OCI-LY7 (cell line): ENCODE data around the gene NLGN1. TPM values are rescaled to one million over a fixed set of nuclear protein-coding genes. Genes with fewer than 3 reads are reported as not detected.

Source experiments
- BruUV-seq: library from RNA; stranded (reverse); fragments of 400-500 nt; replicated peaks from 2 replicates; lab custom pipeline; 2021; lab: Mats Ljungman, UMichigan
- CTCF ChIA-PET: fragments of 300-600 bp; sonication (Branson Sonifier 250); formaldehyde crosslinking; loops from one replicate; lab custom pipeline; 2022; ENCODE audit warnings: antibody characterized with exemption; ENCODE audit not compliant: unreplicated experiment; lab: Charles Lee
- POLR2A ChIA-PET: fragments of 300-600 bp; sonication (Branson Sonifier 250); formaldehyde crosslinking; loops from one replicate; lab custom pipeline; 2022; ENCODE audit warnings: antibody characterized with exemption; lab: Charles Lee
- DNase-seq: peaks from one replicate; pipeline ENCODE4 v3.0.0-alpha.2; 2015; ENCODE audit warnings: low spot score
- H2AFZ ChIP-seq: fragments of 200-600 bp; sonication (generic), shearing (Covaris generic); 2 replicates; pipeline ENCODE4 v1.6.1; 2014; ENCODE audit warnings: mild to moderate bottlenecking, antibody characterized with exemption, low read length, moderate library complexity
- H3K27ac ChIP-seq: fragments of 200-600 bp; sonication (generic); 2 replicates; pipeline ENCODE4 v1.5.1; 2014; ENCODE audit warnings: mixed run types, low read depth, mild to moderate bottlenecking, moderate library complexity, low read length, inconsistent platforms; ENCODE audit not compliant: poor library complexity, severe bottlenecking
- H3K36me3 ChIP-seq: fragments of 200-600 bp; sonication (generic); 2 replicates; pipeline ENCODE4 v1.6.1; 2014; ENCODE audit warnings: mild to moderate bottlenecking, antibody characterized with exemption, low read length, moderate library complexity, mixed read lengths; ENCODE audit not compliant: insufficient read depth
- H3K4me1 ChIP-seq: fragments of 200-600 bp; sonication (generic); 2 replicates; pipeline ENCODE4 v1.5.1; 2014; ENCODE audit warnings: mild to moderate bottlenecking, low read length; ENCODE audit not compliant: insufficient read depth, poor library complexity, severe bottlenecking
- H3K4me2 ChIP-seq: fragments of 200-600 bp; sonication (generic); 2 replicates; pipeline ENCODE4 v1.6.1; 2014; ENCODE audit warnings: mild to moderate bottlenecking, low read length
- H3K4me3 ChIP-seq: fragments of 200-600 bp; sonication (generic); 2 replicates; pipeline ENCODE4 v1.5.1; 2014; ENCODE audit warnings: mild to moderate bottlenecking, low read depth, low read length; ENCODE audit not compliant: poor library complexity, severe bottlenecking
- H3K79me2 ChIP-seq: fragments of 200-600 bp; sonication (generic); 2 replicates; pipeline ENCODE4 v1.6.1; 2016; ENCODE audit warnings: low read depth, mild to moderate bottlenecking, low read length, moderate library complexity, mixed read lengths; ENCODE audit not compliant: insufficient read depth
- H3K9me2 ChIP-seq: fragments of 200-600 bp; sonication (generic); 2 replicates; pipeline ENCODE4 v1.6.1; 2016; ENCODE audit warnings: mild to moderate bottlenecking, low read length, mixed read lengths; ENCODE audit not compliant: insufficient read depth
- H3K9me3 ChIP-seq: fragments of 200-600 bp; sonication (generic); 2 replicates; pipeline ENCODE4 v1.6.1; 2014; ENCODE audit warnings: mild to moderate bottlenecking, mixed run types, low read length, mixed read lengths
- H4K20me1 ChIP-seq: fragments of 200-600 bp; sonication (generic); 2 replicates; pipeline ENCODE4 v1.6.1; 2014; ENCODE audit warnings: mild to moderate bottlenecking, antibody characterized with exemption, low read length, moderate library complexity, mixed read lengths; ENCODE audit not compliant: insufficient read depth
- CTCF ChIP-seq: fragments of 200-600 bp; sonication (generic); conservative IDR thresholded peaks from 2 replicates; pipeline ENCODE4 v1.5.1; 2014; ENCODE audit warnings: mild to moderate bottlenecking, antibody characterized with exemption, low read length, moderate library complexity, mixed read lengths
- EZH2phosphoT487 ChIP-seq: fragments of 200-600 bp; sonication (generic); IDR thresholded peaks from 2 replicates; pipeline ENCODE4 v1.6.1; 2018; ENCODE audit warnings: low read depth, borderline replicate concordance, mild to moderate bottlenecking, mixed run types, antibody characterized with exemption, low read length, moderate library complexity, mixed read lengths
- intact Hi-C: fragments of 100-400 bp; cut with micrococcal nuclease; formaldehyde crosslinking; loops from one replicate; pipeline ENCODE4 v1.10.0; 2022; ENCODE audit not compliant: unreplicated experiment
- total RNA-seq, 2 experiments: library from RNA; depleted of rRNA in 1 of 2; stranded (reverse); fragments of >200 nt in 1 of 2; shearing (Covaris generic) in 1 of 2; gene quantifications; 2 replicates each; pipeline ENCODE4 v1.2.3, GENCODE V29; 2014 to 2022

The NLGN1 gene
- total RNA-seq, 2 experiments from 2014 or later: not detected

GRCh38 chr3:174068035-174068434 lies 670.5 kb downstream of the NLGN1 start:
- POLR2A ChIA-PET: interaction anchor here (0.5 to 0.6 kb wide), 3 partner anchors 14 to 1556 kb away, joined by 3 to 4 read pairs (median 3); no protein-coding TSS in a partner anchor
- H2AFZ ChIP-seq: no peak overlapping the region
- no peak for DNase-seq
- H3K36me3 ChIP-seq: no peaks in the 10 kb centered on the region
- intact Hi-C loops: no loop called here
- H3K4me1 ChIP-seq: no peaks in the 10 kb centered on the region
- CTCF ChIA-PET: interaction anchor here (0.6 kb wide), 1 partner anchor 30 kb away, joined by 3 read pairs; no protein-coding TSS in a partner anchor
- no peaks in the 10 kb centered on the region for H4K20me1 ChIP-seq
- no peak overlapping the region for H3K4me2 ChIP-seq
- no peaks in the 10 kb centered on the region for H3K9me3 ChIP-seq
- H3K27ac ChIP-seq: no peak overlapping the region
- H3K9me2 ChIP-seq: no peaks in the 10 kb centered on the region
- H3K79me2 ChIP-seq: no peaks in the 10 kb centered on the region
- no peak for TF ChIP-seq EZH2phosphoT487
- TF ChIP-seq CTCF: no peak
- no TSS peak for BruUV-seq
- no peak overlapping the region for H3K4me3 ChIP-seq

- Histone ChIP-seq H4K20me1 (no peaks in the 10 kb centered on the region), H3K4me2 (no peak overlapping the region), H3K79me2 (no peaks in the 10 kb centered on the region), H3K36me3 (no peaks in the 10 kb centered on the region), H3K4me3 (no peak overlapping the region), H3K9me3 (no peaks in the 10 kb centered on the region), H3K9me2 (no peaks in the 10 kb centered on the region), H3K27ac (no peak overlapping the region), H2AFZ (no peak overlapping the region), H3K4me1 (no peaks in the 10 kb centered on the region)
- intact Hi-C loops: no loop called here
- no TSS peak for BruUV-seq
- CTCF ChIA-PET: no interaction called here
- no peak for TF ChIP-seq CTCF
- no peak for TF ChIP-seq EZH2phosphoT487
- DNase-seq: no peak
- POLR2A ChIA-PET: no interaction called here
These were observed 675.1 kb downstream of the NLGN1 start for GRCh38 chr3:174072675-174073074.

- H4K20me1 ChIP-seq: no peaks in the 10 kb centered on the region
- no peak for DNase-seq
- H3K27ac ChIP-seq: no peak overlapping the region
- ChIA-PET CTCF (no interaction called here), POLR2A (interaction anchor here (0.7 kb wide), 1 partner anchor 116 kb away, joined by 4 read pairs; no protein-coding TSS in a partner anchor)
- TF ChIP-seq EZH2phosphoT487 (no peak), CTCF (no peak)
- H3K36me3 ChIP-seq: no peaks in the 10 kb centered on the region
- intact Hi-C loops: no loop called here
- H3K9me2 ChIP-seq: no peaks in the 10 kb centered on the region
- no TSS peak for BruUV-seq
- H2AFZ ChIP-seq: no peak overlapping the region
- no peaks in the 10 kb centered on the region for H3K9me3 ChIP-seq
- no peak overlapping the region for H3K4me2 ChIP-seq
- no peaks in the 10 kb centered on the region for H3K79me2 ChIP-seq
- no peaks in the 10 kb centered on the region for H3K4me1 ChIP-seq
- no peak overlapping the region for H3K4me3 ChIP-seq
These were observed 686.2 kb downstream of the NLGN1 start for GRCh38 chr3:174083706-174084105.
